ENCODE data around the gene WIPI1.
A peak's percentile ranks its signal among the peaks of the same experiment; 100 is the strongest.
"Not testable (repeated sequence)": the region's sequence is repeated elsewhere in the genome, so short reads cannot be mapped to it uniquely, and the experiment has no call there.

The WIPI1 gene

GRCh38 chr17:68497885-68498319 is 40.6 kb upstream of the WIPI1 start:
- TF ChIP-seq, protein P1, sequence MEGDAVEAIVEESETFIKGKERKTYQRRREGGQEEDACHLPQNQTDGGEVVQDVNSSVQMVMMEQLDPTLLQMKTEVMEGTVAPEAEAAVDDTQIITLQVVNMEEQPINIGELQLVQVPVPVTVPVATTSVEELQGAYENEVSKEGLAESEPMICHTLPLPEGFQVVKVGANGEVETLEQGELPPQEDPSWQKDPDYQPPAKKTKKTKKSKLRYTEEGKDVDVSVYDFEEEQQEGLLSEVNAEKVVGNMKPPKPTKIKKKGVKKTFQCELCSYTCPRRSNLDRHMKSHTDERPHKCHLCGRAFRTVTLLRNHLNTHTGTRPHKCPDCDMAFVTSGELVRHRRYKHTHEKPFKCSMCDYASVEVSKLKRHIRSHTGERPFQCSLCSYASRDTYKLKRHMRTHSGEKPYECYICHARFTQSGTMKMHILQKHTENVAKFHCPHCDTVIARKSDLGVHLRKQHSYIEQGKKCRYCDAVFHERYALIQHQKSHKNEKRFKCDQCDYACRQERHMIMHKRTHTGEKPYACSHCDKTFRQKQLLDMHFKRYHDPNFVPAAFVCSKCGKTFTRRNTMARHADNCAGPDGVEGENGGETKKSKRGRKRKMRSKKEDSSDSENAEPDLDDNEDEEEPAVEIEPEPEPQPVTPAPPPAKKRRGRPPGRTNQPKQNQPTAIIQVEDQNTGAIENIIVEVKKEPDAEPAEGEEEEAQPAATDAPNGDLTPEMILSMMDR (IDR thresholded peaks at IDR 0.05): no peak
- no peaks in the 10 kb centered on the region for H3K27me3 ChIP-seq
- no peaks in the 10 kb centered on the region for H3K36me3 ChIP-seq
- H3K4me1 ChIP-seq (ENCODE audit: control insufficient read depth in 1 of 2, insufficient read depth in 1 of 2, low read depth in 1 of 2, low read length in 1 of 2): peaks cover 47% of the 10 kb centered on the region in 2 experiments
- peak overlapping the region; percentile 65 to 71 for H3K4me3 ChIP-seq (ENCODE audit: low read depth in 1 of 2, low read length in 1 of 2)
- peak overlapping the region; percentile 99 for H3K27ac ChIP-seq
- no peaks in the 10 kb centered on the region for H3K9me3 ChIP-seq

- peaks cover 61 to 62% of the 10 kb centered on the region in 2 experiments for H3K4me1 ChIP-seq (ENCODE audit: control insufficient read depth in 1 of 2, insufficient read depth in 1 of 2, low read depth in 1 of 2, low read length in 1 of 2)
- H3K36me3 ChIP-seq: no peaks in the 10 kb centered on the region
- TF ChIP-seq, protein P1 (IDR thresholded peaks at IDR 0.05): no peak
- H3K9me3 ChIP-seq: no peaks in the 10 kb centered on the region
- H3K27ac ChIP-seq: peak overlapping the region; percentile 61
- H3K27me3 ChIP-seq: no peaks in the 10 kb centered on the region
- H3K4me3 ChIP-seq (ENCODE audit: low read depth in 1 of 2, low read length in 1 of 2): no peak overlapping the region
These were observed 37.8 kb upstream of the WIPI1 start for GRCh38 chr17:68495081-68495480.

GRCh38 chr17:68492394-68493054 is 35.2 kb upstream of the WIPI1 start:
- Histone ChIP-seq H3K4me1 (ENCODE audit: control insufficient read depth in 1 of 2, insufficient read depth in 1 of 2, low read depth in 1 of 2, low read length in 1 of 2) (peaks cover 38 to 50% of the 10 kb centered on the region in 2 experiments), H3K27ac (peak overlapping the region; percentile 91), H3K4me3 (ENCODE audit: low read depth in 1 of 2, low read length in 1 of 2) (peak overlapping the region in 1 of 2 experiments; percentile 42)
- H3K36me3 ChIP-seq, H3K9me3 ChIP-seq, H3K27me3 ChIP-seq: not testable (repeated sequence)

DNA sequence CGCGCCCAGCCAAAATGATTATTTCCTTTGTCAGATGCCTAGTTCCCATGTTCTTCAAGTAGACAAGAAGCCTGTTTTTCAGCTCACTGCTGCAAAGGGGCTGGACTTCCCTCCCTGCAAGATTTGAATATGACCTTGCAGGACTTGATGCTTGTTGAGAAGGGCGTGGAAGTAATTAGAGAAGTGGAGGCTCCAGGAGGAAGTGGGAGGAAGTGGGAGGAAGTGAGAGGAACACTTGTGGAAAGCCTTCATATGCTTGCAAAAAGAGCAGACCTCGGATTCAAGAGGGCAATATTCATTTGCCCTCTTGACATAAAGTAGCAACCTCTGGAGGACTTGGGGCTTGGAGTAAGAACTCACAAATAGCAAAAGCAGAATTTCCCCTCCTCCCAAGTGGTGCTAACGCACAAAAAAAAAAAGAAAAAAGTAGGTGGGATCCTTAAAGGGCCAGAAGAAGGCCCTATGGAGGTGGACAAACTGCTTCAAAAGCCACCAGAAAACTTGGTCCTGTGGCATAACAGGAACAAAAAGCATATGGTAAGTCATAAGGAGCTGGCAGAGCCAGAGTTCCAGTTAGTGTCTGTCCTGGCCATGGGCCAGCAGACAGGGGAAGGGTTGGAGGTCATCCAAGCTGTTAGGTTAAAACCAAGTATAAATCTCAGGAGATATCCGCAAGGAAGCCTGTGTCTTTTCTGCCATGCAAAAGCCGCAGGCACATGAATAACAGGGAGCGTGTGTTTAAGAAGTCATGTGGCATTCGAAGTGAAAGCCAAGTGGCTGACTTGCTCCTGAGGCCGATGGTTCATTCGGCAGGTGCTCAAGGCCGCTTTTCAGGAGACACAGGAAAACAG is 34.3 kb upstream of the WIPI1 start:
- Histone ChIP-seq H3K4me3 (ENCODE audit: low read depth in 1 of 2, low read length in 1 of 2) (peak overlapping the region; percentile 40 to 42), H3K27me3 (no peaks in the 10 kb centered on the region), H3K36me3 (no peaks in the 10 kb centered on the region), H3K4me1 (ENCODE audit: control insufficient read depth in 1 of 2, insufficient read depth in 1 of 2, low read depth in 1 of 2, low read length in 1 of 2) (peaks cover 29 to 41% of the 10 kb centered on the region in 2 experiments), H3K9me3 (no peaks in the 10 kb centered on the region), H3K27ac (peak overlapping the region; percentile 91)
- TF ChIP-seq, protein P1 (IDR thresholded peaks at IDR 0.05): peak; percentile 27

DNA sequence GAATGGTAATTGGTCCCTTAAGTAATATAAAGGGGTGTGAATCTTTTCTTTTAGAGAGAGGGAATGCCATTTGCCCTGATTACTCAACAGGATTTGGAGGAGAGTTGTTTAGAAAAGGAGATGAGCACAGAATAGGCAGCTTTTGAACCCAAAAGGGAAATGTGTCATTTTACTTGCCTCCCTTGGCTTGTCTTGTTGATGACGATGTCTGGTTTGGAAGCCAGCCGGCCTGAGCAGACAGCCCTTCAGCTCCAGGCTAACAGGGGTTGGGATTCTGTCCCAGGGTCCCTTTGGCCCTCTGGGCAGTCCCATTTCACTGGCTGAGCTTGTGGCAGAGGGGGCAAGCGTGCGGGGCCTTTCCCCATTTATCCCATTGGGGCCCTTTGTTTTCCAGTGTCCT is 32.6 kb upstream of the WIPI1 start:
- no peak overlapping the region for H3K4me3 ChIP-seq (ENCODE audit: low read depth in 1 of 2, low read length in 1 of 2)
- H3K36me3 ChIP-seq: no peaks in the 10 kb centered on the region
- no peaks in the 10 kb centered on the region for H3K9me3 ChIP-seq
- no peaks in the 10 kb centered on the region for H3K27me3 ChIP-seq
- peak overlapping the region; percentile 91 for H3K27ac ChIP-seq
- peaks cover 28 to 51% of the 10 kb centered on the region in 2 experiments for H3K4me1 ChIP-seq (ENCODE audit: control insufficient read depth in 1 of 2, insufficient read depth in 1 of 2, low read depth in 1 of 2, low read length in 1 of 2)
- TF ChIP-seq, protein P1 (IDR thresholded peaks at IDR 0.05): no peak

GRCh38 chr17:68484458-68484857 is 27.2 kb upstream of the WIPI1 start:
- Histone ChIP-seq H3K9me3 (no peaks in the 10 kb centered on the region), H3K4me3 (ENCODE audit: low read depth in 1 of 2, low read length in 1 of 2) (no peak overlapping the region), H3K36me3 (no peaks in the 10 kb centered on the region), H3K27me3 (no peaks in the 10 kb centered on the region), H3K4me1 (ENCODE audit: control insufficient read depth in 1 of 2, insufficient read depth in 1 of 2, low read depth in 1 of 2, low read length in 1 of 2) (peaks cover 0 to 18% of the 10 kb centered on the region in 2 experiments), H3K27ac (no peak overlapping the region)
- TF ChIP-seq, protein P1 (IDR thresholded peaks at IDR 0.05): no peak
